GM21447 (cell line): ENCODE data around the gene VIPR1.

Experiments
- ATAC-seq: cut with Tn5 transposase; IDR thresholded peaks from one replicate; pipeline ENCODE4 v1.9.1; 2021; ENCODE audit not compliant: unreplicated experiment

Gene VIPR1

GRCh38 chr3:42502429-42503250 is at the start of gene VIPR1:
VIPR1 (plus strand) TSS chr3:42502643; CDS start chr3:42502736, 93 bp downstream.
- ATAC-seq, result peak; percentile 85

DNA sequence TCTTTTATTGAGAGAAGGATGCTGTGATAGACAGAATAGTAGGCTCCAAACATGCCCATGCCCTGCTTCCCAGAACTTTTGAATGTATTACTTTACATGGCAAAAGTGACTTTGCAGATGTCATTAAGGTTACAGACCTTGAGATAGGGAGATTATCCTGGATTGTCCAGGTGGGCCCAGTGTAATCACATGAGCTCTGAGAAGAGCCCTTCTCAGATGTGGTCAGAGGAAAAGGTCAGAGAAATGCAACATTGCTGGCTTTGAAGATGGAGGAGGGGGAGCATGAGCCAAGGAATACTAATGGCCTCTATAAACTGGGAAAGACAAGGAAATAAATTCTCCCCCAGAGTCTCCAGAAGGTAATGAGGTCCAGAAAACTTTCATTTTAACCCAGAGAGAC is 46.2 kb upstream of the VIPR1 start:
- no peak for ATAC-seq

GRCh38 chr3:42459151-42459550 is 43.3 kb upstream of the VIPR1 start:
- ATAC-seq, result no peak

DNA sequence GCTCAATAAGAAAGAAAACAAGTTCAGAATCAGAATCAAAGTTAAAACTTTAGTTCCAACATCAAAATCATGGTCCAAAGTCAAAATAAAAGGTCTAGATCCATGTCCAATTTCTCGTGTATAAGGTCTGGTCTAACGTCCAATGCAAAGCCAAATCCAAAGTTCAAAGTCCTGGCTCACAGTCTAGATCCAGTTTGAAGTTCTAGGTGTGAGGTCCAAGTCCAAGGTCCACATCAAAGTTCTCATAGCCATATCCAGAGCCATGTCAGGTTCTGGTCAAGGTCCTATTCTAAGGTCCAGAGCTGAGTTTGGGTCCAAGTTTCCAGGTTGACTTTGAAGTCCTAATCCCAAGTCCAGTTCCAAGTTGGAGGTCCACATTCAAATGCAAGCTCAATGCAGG is 40.7 kb upstream of the VIPR1 start:
- no peak for ATAC-seq

- ATAC-seq, result no peak
Observed at GRCh38 chr3:42463093-42463492, 39.4 kb upstream of the VIPR1 start.

DNA sequence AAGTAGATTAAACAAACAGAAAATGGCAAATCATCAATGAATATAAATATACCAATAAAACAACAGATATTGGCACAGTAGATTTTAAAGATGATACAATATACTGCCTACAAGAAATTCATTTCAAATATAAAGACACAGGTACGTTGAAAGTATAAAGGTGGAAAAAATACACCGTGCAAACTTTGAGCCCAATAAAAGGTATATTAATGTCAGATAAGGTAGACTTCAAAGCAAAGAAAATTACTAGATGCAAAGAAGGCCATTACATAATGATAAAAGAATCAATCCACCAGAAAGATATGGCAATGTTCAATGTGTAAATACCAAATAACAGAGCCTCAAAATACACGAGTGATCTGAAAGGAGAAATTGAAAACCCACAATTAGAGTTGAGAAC is 34.3 kb upstream of the VIPR1 start:
- ATAC-seq, result no peak

DNA sequence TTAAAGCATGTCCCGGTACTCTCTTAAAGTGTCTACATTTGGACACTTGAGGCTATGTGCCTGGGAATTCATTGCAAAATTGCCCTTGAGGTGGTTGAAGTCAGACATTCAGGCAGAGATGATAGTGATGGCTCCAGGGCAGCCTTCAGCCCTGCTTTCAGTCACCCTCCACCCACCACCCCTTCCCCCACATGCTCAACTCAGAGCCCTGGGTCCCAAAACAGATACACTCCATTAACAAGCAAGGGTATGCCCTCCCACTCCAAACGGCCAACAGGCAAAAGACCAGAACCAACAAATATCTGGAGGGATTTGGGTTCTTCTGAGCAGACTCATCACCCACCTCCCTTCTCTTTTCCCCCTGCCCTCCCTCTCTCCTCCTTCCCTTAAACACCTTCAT is 29.9 kb upstream of the VIPR1 start:
- ATAC-seq, result no peak

GRCh38 chr3:42473083-42473932 is 29.1 kb upstream of the VIPR1 start:
- ATAC-seq, result no peak

- no peak for ATAC-seq
Observed at GRCh38 chr3:42476225-42477125, 26.0 kb upstream of the VIPR1 start.

DNA sequence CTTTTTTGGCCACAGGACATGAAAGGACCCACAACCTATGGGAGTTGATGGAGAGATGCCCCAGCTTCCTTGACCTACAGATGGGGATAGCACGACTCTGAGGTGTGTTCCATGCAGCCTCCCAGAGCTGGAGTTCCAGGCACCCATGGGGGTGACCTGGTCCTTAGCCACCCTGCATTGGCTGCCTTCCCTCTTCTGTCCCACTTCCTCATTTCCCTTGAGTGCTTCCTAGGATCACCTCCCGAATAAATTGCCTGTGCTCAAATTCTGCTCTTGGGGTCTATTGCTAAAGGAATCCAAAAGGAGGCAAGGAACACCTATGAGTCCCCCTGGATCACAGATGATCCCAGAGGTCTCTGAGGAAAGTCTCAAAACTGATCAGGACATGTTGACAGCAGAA is 24.7 kb upstream of the VIPR1 start:
- no peak for ATAC-seq

GRCh38 chr3:42478830-42479229 is 23.6 kb upstream of the VIPR1 start:
- ATAC-seq, result no peak

DNA sequence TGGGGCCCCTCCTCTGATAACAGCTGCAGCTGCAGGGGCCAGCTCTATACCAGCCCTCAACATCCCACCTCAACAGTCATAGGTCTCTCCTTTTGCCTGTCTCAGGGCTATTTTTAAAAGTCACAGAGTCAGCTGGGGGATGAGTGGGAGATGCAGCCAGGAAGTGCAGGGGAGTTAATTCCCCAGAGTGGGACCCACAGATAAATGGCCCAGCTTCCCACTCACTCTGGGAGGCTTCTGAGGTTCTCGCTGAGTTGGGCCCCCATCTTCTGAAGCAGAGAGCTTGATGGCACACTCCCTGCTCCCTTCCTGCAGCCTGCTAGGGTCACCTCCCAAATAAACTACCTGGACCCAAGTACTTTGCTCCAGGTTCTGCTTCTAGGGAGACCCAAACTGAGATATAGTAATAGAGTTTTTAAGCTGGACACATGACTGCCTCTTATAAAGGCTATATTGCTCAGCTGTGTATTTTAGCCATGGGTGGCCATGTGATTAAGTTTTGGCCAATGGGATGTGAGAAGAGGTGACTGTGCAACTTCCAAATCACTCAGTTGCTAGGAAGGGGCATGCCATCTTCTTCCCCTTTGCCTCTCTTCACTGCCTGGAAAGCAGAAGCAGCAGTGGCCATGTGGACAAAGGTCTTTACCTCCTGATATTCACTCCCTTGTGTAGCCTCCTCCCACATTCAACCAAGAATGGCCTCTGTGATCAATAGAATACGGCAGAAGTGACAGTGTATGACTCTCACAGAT is 15.5 kb upstream of the VIPR1 start:
- no peak for ATAC-seq

DNA sequence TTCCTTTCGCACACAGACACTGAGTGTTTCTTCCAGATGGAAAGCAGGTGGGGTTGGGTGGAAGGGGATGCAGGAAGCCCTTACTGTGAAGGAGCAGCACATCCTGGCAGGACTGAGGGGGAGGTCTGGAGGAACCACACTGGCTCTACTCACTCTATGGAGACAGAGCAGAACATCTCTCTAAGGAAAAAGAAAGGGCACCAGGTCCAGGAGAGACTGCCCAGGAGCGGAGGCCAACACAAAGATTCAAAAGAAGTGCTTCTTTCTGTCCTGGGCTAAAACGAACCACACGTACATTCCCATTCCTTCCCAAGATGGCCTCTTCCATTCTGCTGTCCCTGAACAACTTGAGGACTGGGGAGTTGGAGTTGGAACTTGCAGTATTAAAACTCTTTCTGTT is 13.8 kb upstream of the VIPR1 start:
- ATAC-seq, result no peak

DNA sequence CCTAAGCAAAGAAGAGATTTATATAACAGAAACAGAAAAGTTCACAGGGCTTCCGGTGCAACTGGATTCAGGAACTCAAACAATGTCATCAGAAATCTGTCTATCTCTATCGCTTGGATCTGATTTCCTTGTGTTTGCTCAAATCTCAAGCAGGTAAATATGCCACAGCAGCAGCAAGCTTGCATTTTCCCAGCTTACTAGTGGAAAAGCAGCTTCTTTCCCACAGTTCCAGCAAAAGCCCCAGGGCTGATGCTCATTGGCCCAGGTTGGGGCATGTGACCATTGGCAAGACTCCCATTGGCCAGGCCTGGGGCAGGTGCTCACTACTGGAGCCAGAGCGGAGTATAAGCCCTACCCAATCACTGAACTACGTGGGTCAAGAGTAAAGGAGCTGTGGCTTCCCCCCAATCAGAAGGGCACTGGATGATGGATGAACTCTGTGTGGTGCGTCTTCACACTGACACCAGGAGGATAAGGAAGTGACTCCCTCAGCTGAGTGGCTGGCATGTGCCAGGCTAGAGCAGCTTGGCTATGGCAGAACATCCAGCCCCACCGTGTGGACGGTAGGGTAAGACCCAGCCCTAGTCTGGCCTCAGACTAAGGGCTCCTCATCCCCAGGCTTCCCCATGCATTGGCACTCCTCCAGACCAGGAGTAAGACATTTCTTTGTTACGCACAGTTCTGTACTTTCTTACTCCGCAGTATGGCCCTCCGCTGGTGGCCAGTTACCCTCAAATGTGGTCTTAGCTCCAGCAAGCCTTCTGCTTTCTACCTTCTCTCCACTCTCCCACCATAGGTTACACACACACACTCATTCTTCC is 13.1 kb upstream of the VIPR1 start:
- no peak for ATAC-seq

DNA sequence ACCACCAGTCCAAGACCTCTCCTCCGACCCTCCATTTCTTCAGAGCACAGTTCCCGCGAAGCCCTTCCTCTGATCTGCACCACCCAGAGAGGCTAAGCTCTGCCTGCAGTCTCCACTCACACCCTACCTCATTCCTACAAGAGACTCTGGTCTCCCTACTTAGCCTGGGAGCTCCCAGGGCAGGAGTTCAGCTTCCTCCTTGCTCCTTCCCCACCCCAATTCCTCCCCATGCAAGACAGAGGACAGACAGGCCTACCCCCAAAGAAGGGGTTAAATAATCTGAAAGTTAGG is 12.6 kb upstream of the VIPR1 start:
- peak; percentile 11 for ATAC-seq

DNA sequence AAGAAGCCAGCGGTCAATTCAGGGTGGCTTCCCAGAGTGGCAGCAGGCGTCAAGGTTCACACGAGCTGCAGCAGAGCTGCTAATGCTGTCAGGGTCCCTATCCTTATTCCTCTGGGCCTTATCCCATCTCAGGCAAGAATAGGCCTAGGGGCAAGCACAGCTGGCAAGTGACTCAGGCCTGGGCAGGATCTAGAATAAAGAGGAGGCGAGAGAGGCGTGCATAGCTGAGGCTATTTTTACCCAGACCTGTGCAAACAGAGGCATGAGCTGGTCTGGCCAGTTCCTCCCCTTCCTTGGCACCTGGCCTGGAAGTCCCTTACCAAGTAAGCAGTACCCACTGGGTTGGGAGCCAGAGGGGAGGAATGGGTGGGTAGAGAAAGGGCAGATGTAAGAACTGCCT is 12.2 kb upstream of the VIPR1 start:
- ATAC-seq, result peak; percentile 99

DNA sequence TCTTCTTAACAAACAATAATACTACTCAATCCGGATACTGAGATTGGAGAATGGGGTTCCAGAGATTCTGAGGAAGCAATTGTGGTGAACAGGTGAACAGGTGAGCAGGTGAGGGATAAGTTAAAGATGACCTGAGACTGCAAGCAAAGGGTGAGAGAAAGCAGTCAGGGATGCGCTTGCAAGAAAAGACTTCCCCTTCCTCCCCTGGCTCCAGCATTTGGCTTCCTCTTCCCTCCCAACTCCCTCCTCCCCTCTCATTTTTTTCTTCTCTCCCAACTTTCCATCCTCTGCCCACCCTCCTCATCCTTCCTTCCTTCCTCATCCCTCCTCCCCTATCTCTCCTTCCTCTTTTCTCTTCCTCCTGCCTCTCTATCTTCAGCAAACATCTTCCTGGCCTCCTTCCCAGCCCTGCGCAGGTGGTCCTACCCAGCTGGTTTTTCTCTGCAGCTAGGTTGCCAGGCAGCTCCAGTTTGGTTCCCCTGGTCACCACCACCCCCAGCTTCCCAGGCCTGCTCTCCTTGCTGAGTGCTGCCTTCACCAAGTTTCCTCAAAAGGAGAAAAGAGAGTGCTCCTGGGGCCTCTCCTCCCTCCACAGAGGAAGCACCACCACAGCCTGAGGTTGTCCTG is 10.4 kb upstream of the VIPR1 start:
- ATAC-seq, result no peak

- ATAC-seq, result no peak
Observed at GRCh38 chr3:42492508-42493080, 9.8 kb upstream of the VIPR1 start.
